Spleen (tissue), 7 donors: ENCODE measurements around the gene RTP2.

Source experiments
- POLR2A ChIP-seq, 3 donors: fragments of 450-650 bp; IDR thresholded peaks; one replicate each; pipeline ENCODE4 v1.5.1; 2017; ENCODE audit warnings: antibody characterized with exemption in 3 of 3, mild to moderate bottlenecking in 1 of 3
- TF ChIP-seq, protein P1 (sequence below), 11 experiments: fragments of 200-600 bp in 7 of 11; fragments of 450-650 bp in 4 of 11; sonication (generic) in 4 of 11; IDR thresholded peaks in 8 of 11; conservative IDR thresholded peaks in 3 of 11; 1 replicate in 7 of 11; 2 replicates in 4 of 11; pipeline versions ENCODE4 v1.4.0 to v1.8.0; 2016 to 2021; ENCODE audit warnings: antibody characterized with exemption in 11 of 11, inconsistent platforms in 4 of 11, mild to moderate bottlenecking in 1 of 11
- donor health status: DM: no; HTN: no; CAD: no; lungs with moderate emphysema.
- donor health status: DM: no; HTN: no; CAD: no.
- donor health status: DM: no; HTN: no; CAD: no.

DNA sequence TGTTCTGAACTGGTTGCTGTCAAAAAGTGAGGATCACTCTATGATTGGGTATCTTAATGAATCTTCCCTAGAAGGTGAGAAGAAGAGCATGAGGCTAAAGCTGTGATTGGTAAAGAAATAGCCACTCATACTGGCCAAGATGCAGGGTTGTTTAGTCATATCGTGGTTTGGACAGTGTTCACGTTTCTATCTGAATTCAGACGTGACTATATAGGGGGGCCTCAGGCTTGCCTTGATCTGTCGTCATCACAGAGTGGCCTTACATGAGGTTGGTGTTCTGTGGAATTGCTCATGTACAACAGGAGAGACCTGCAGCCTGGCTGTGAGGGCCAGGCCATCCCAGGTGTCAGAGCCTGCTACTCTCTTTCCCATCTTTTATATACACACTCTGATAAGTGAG, 12.4 kb downstream of the RTP2 start:
- TF ChIP-seq POLR2A (IDR thresholded peaks at IDR 0.05) = no peak
- TF ChIP-seq, protein P1, sequence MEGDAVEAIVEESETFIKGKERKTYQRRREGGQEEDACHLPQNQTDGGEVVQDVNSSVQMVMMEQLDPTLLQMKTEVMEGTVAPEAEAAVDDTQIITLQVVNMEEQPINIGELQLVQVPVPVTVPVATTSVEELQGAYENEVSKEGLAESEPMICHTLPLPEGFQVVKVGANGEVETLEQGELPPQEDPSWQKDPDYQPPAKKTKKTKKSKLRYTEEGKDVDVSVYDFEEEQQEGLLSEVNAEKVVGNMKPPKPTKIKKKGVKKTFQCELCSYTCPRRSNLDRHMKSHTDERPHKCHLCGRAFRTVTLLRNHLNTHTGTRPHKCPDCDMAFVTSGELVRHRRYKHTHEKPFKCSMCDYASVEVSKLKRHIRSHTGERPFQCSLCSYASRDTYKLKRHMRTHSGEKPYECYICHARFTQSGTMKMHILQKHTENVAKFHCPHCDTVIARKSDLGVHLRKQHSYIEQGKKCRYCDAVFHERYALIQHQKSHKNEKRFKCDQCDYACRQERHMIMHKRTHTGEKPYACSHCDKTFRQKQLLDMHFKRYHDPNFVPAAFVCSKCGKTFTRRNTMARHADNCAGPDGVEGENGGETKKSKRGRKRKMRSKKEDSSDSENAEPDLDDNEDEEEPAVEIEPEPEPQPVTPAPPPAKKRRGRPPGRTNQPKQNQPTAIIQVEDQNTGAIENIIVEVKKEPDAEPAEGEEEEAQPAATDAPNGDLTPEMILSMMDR (IDR thresholded peaks at IDR 0.05 in 8 of 11, conservative IDR thresholded peaks at IDR 0.05 in 3 of 11) = no peak
